Gastrocnemius medialis (tissue), 4 donors: ENCODE measurements around the gene ZBTB7C.

Experiments
- POLR2A ChIP-seq, 2 donors: fragments of 450-650 bp; IDR thresholded peaks; one replicate each; pipeline ENCODE4 v1.6.1; 2017; ENCODE audit warnings: antibody characterized with exemption in 2 of 2, mild to moderate bottlenecking in 2 of 2, moderate library complexity in 2 of 2
- TF ChIP-seq, protein P1 (sequence below), 5 experiments: fragments of 450-650 bp in 3 of 5; fragments of 200-600 bp in 2 of 5; sonication (generic) in 2 of 5; IDR thresholded peaks in 4 of 5; conservative IDR thresholded peaks in 1 of 5; 1 replicate in 4 of 5; 2 replicates in 1 of 5; pipeline ENCODE4 v1.5.1; 2016 to 2019; ENCODE audit warnings: antibody characterized with exemption in 5 of 5, mild to moderate bottlenecking in 3 of 5, moderate library complexity in 3 of 5

DNA sequence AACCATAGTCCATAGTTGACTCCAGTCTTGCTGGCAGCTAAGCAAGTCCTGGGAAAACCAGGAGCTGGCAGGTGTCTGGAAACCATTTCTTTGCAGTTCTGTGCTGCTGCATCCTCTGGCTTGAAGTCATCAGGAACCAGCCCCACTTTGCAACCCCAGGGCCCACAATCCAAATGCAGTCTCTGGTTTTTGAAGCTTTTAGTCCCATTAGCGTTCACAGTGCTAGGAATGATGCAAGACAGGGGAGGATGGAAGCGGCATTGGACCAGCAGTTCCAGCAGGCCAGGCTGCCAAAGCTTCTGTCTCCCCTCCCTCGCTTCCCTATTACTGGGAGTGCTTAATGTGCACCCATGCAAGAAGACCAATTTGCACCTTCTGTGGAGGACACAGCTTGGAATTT lies 106.4 kb downstream of the ZBTB7C start:
- TF ChIP-seq, protein P1, sequence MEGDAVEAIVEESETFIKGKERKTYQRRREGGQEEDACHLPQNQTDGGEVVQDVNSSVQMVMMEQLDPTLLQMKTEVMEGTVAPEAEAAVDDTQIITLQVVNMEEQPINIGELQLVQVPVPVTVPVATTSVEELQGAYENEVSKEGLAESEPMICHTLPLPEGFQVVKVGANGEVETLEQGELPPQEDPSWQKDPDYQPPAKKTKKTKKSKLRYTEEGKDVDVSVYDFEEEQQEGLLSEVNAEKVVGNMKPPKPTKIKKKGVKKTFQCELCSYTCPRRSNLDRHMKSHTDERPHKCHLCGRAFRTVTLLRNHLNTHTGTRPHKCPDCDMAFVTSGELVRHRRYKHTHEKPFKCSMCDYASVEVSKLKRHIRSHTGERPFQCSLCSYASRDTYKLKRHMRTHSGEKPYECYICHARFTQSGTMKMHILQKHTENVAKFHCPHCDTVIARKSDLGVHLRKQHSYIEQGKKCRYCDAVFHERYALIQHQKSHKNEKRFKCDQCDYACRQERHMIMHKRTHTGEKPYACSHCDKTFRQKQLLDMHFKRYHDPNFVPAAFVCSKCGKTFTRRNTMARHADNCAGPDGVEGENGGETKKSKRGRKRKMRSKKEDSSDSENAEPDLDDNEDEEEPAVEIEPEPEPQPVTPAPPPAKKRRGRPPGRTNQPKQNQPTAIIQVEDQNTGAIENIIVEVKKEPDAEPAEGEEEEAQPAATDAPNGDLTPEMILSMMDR (IDR thresholded peaks at IDR 0.05 in 4 of 5, conservative IDR thresholded peaks at IDR 0.05 in 1 of 5): no peak
- no peak for TF ChIP-seq POLR2A (IDR thresholded peaks at IDR 0.05)
